ENCODE data around the gene ADAMTS2.

DNA sequence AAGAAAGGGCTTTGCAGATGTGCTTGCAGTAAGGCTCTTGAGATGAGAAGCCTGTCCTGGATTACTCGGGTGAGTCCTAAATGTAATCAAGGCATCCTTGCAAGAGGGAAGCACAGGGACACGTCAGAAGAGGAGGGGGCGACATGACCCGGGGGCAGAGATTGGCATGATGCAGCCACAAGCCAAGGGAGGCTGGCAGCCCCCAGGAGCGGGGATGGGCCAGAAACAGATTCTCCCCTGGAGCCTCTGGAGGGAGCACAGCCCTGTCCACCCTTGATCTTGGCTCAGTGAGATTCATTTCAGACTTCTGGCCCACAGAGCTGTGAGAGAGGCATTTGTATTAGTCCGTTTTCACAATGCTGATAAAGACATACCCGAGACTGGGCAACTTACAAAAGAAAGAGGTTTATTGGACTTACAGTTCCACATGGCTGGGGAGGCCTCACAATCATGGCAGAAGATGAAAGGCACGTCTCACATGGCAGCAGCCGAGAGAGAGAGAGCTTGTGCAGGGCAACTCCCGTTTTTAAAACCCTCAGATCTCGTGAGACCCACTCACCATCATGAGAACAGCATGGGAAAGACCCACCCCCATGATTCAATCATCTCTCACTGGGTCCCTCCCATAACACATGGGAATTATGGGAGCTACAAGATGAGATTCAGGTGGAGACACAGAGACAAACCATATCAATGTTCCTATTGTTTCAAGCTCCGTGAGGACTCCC, 76.1 kb downstream of the ADAMTS2 start:
- TF ChIP-seq EZH2 (IDR thresholded peaks at IDR 0.05) (no peak), POLR2AphosphoS5 (IDR thresholded peaks at IDR 0.05; ENCODE audit: borderline replicate concordance, low read depth, low read length) (no peak)
